ENCODE measurements around the gene ATRNL1.

ATRNL1 gene

DNA sequence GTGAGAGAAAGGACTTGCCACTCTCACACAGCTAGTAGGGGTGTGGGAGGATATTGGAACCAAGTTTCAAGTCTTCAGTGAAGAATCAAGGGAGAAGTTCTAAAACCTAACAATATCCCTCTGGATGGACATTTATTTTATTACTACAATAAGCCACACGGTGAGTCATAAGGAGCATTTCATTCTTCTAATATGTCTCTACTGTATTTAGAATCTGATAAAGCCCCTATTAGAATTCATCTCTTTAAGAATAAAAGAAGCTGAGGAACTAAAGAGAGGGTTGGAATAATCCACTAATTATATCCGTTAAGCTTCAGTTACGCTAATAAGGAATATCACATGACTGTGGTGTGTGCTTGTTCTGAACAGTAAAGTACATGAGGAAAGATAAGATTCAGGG is 40.9 kb upstream of the ATRNL1 start:
- Histone ChIP-seq H3K79me2 (ENCODE audit: control insufficient read depth, low read length) (no peaks in the 10 kb centered on the region), H3K27ac (ENCODE audit: low read depth, low read length) (no peak overlapping the region), H3K27me3 (ENCODE audit: control insufficient read depth, low read length) (no peaks in the 10 kb centered on the region; the same call in 1 of the 2 replicates), H3F3A (ENCODE audit: control insufficient read depth, insufficient read depth) (no peaks in the 10 kb centered on the region), H3K36me3 (ENCODE audit: control insufficient read depth, low read length) (no peaks in the 10 kb centered on the region), H3K4me1 (ENCODE audit: control insufficient read depth, low read length) (no peaks in the 10 kb centered on the region), H3K9me2 (replicated peaks; ENCODE audit: control insufficient read depth, low read length) (no peaks in the 10 kb centered on the region), H3K4me2 (ENCODE audit: low read length) (no peak overlapping the region), H3K4me3 (ENCODE audit: low read length) (no peak overlapping the region), H4K20me1 (ENCODE audit: control insufficient read depth, insufficient read depth, low read depth, low read length) (no peaks in the 10 kb centered on the region), H3K9me3 (ENCODE audit: control insufficient read depth, insufficient read depth, low read length) (no peaks in the 10 kb centered on the region)
- TF ChIP-seq EZH2phosphoT487 (IDR thresholded peaks at IDR 0.05; ENCODE audit: borderline replicate concordance, low read length), result no peak
- TF ChIP-seq, protein P1, sequence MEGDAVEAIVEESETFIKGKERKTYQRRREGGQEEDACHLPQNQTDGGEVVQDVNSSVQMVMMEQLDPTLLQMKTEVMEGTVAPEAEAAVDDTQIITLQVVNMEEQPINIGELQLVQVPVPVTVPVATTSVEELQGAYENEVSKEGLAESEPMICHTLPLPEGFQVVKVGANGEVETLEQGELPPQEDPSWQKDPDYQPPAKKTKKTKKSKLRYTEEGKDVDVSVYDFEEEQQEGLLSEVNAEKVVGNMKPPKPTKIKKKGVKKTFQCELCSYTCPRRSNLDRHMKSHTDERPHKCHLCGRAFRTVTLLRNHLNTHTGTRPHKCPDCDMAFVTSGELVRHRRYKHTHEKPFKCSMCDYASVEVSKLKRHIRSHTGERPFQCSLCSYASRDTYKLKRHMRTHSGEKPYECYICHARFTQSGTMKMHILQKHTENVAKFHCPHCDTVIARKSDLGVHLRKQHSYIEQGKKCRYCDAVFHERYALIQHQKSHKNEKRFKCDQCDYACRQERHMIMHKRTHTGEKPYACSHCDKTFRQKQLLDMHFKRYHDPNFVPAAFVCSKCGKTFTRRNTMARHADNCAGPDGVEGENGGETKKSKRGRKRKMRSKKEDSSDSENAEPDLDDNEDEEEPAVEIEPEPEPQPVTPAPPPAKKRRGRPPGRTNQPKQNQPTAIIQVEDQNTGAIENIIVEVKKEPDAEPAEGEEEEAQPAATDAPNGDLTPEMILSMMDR (IDR thresholded peaks at IDR 0.05; ENCODE audit: low read depth, low read length, poor library complexity, severe bottlenecking), result no peak

DNA sequence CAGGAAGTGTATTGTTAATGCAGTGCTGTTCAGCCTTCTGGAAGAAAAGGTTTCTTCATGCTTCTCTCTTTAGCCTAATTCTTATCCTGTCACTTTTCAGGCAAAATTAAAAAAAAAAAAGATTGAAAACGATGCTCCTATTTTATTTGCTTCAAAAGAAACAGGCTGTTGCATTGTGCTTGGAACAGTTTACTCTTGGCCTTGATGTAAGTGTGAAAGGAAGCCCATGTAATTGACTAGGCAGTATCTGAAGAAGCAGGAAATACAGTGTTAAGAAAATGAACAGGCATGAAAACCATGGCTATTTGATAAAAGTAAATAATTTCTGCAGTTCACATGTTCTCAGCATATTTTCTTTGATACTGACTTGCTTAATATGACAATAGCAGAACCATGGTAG is 40.4 kb upstream of the ATRNL1 start:
- TF ChIP-seq, protein P1 (IDR thresholded peaks at IDR 0.05; ENCODE audit: low read depth, low read length, poor library complexity, severe bottlenecking), result no peak
- no peak for TF ChIP-seq EZH2phosphoT487 (IDR thresholded peaks at IDR 0.05; ENCODE audit: borderline replicate concordance, low read length)
- H4K20me1 ChIP-seq (ENCODE audit: control insufficient read depth, insufficient read depth, low read depth, low read length), result no peaks in the 10 kb centered on the region
- H3K27ac ChIP-seq (ENCODE audit: low read depth, low read length), result no peak overlapping the region
- H3K36me3 ChIP-seq (ENCODE audit: control insufficient read depth, low read length), result no peaks in the 10 kb centered on the region
- H3K4me2 ChIP-seq (ENCODE audit: low read length), result no peak overlapping the region
- H3K27me3 ChIP-seq (ENCODE audit: control insufficient read depth, low read length), result no peaks in the 10 kb centered on the region; the same call in 1 of the 2 replicates
- H3K9me3 ChIP-seq (ENCODE audit: control insufficient read depth, insufficient read depth, low read length), result no peaks in the 10 kb centered on the region
- no peaks in the 10 kb centered on the region for H3F3A ChIP-seq (ENCODE audit: control insufficient read depth, insufficient read depth)
- no peaks in the 10 kb centered on the region for H3K9me2 ChIP-seq (replicated peaks; ENCODE audit: control insufficient read depth, low read length)
- no peak overlapping the region for H3K4me3 ChIP-seq (ENCODE audit: low read length)
- H3K4me1 ChIP-seq (ENCODE audit: control insufficient read depth, low read length), result no peaks in the 10 kb centered on the region
- no peaks in the 10 kb centered on the region for H3K79me2 ChIP-seq (ENCODE audit: control insufficient read depth, low read length)

DNA sequence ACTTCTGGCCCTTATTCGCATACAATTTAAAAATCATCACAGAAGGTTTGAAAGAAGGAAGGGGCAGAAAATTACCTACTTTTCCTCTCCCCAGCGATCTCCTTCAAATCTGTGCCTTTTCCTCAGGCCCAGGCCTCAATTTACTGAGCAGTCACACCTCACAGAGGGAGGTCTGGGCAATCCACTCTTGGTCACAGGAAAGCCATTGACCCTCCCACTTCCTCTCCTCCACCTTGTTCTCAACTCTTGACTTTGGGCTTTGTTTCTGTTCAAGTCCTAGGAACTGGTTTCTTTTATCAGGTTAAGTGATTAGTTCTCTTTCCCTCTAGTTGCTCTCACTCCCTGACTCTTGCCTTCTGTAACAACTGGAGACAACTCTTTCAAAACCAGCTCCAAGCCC is 37.0 kb upstream of the ATRNL1 start:
- no peaks in the 10 kb centered on the region for H4K20me1 ChIP-seq (ENCODE audit: control insufficient read depth, insufficient read depth, low read depth, low read length)
- no peaks in the 10 kb centered on the region for H3K9me2 ChIP-seq (replicated peaks; ENCODE audit: control insufficient read depth, low read length)

More for the DNA sequence above, 37.0 kb upstream of the ATRNL1 start:
- H3K4me2 ChIP-seq (ENCODE audit: low read length), result no peak overlapping the region
- no peaks in the 10 kb centered on the region for H3K79me2 ChIP-seq (ENCODE audit: control insufficient read depth, low read length)
- TF ChIP-seq EZH2phosphoT487 (IDR thresholded peaks at IDR 0.05; ENCODE audit: borderline replicate concordance, low read length), result no peak
- TF ChIP-seq, protein P1 (IDR thresholded peaks at IDR 0.05; ENCODE audit: low read depth, low read length, poor library complexity, severe bottlenecking), result no peak
- no peaks in the 10 kb centered on the region for H3K36me3 ChIP-seq (ENCODE audit: control insufficient read depth, low read length)
- no peak overlapping the region for H3K27ac ChIP-seq (ENCODE audit: low read depth, low read length)
- no peaks in the 10 kb centered on the region; the same call in 1 of the 2 replicates for H3K27me3 ChIP-seq (ENCODE audit: control insufficient read depth, low read length)
- H3F3A ChIP-seq (ENCODE audit: control insufficient read depth, insufficient read depth), result no peaks in the 10 kb centered on the region
- H3K4me1 ChIP-seq (ENCODE audit: control insufficient read depth, low read length), result no peaks in the 10 kb centered on the region
- H3K9me3 ChIP-seq (ENCODE audit: control insufficient read depth, insufficient read depth, low read length), result no peaks in the 10 kb centered on the region
- no peak overlapping the region for H3K4me3 ChIP-seq (ENCODE audit: low read length)

Data from DOHH2 (cell line).